Stomach (tissue), 19 donors: ENCODE data around the gene TBX2. TPM values are rescaled to one million over a fixed set of nuclear protein-coding genes. Genes with fewer than 3 reads are reported as not detected.

ENCODE experiments used
- DNase-seq, 2 donors: peaks; one replicate each; pipeline versions ENCODE4 v3.0.0 to v3.0.0-alpha.2; 2013 to 2019
- H3K27ac ChIP-seq, 5 donors: fragments of 200-600 bp in 4 of 5; sonication (generic) in 4 of 5; one replicate each; pipeline ENCODE4 v1.5.1; 2013 to 2019; ENCODE audit warnings: mild to moderate bottlenecking in 1 of 5, moderate library complexity in 1 of 5
- H3K27me3 ChIP-seq, 3 donors: fragments of 200-600 bp; sonication (generic); one replicate each; pipeline ENCODE4 v1.5.1; 2017 to 2019; ENCODE audit warnings: mixed run types in 1 of 3
- H3K36me3 ChIP-seq, 4 donors: fragments of 200-600 bp; sonication (generic); 1 replicate in 3 of 4; 2 replicates in 1 of 4; pipeline ENCODE4 v1.5.1; 2016 to 2019
- H3K4me1 ChIP-seq, 4 donors: fragments of 200-600 bp; sonication (generic); one replicate each; pipeline ENCODE4 v1.5.1; 2016 to 2019
- H3K4me3 ChIP-seq, 4 donors: fragments of 200-600 bp; sonication (generic) in 3 of 4; one replicate each; pipeline ENCODE4 v1.5.1; 2016 to 2019; ENCODE audit warnings: mild to moderate bottlenecking in 1 of 4
- H3K9me3 ChIP-seq, 4 donors: fragments of 200-600 bp; sonication (generic); one replicate each; pipeline ENCODE4 v1.5.1; 2016 to 2019
- EP300 ChIP-seq: sonication (generic); formaldehyde crosslinking; IDR thresholded peaks from one replicate; pipeline ENCODE4 v1.6.1; 2017; ENCODE audit warnings: antibody characterized with exemption
- POLR2A ChIP-seq, 4 donors: fragments of 450-650 bp; IDR thresholded peaks; one replicate each; pipeline ENCODE4 v1.6.1; 2016; ENCODE audit warnings: antibody characterized with exemption in 4 of 4, control low read depth in 2 of 4, mild to moderate bottlenecking in 1 of 4, moderate library complexity in 1 of 4
- POLR2AphosphoS5 ChIP-seq, 3 donors: sonication (generic); formaldehyde crosslinking; IDR thresholded peaks; one replicate each; pipeline ENCODE4 v1.6.1; 2016; ENCODE audit warnings: antibody characterized with exemption in 3 of 3
- WGBS, 5 donors: extraction: QIAGEN DNeasy Blood & Tissue Kit in 3 of 5; methylation state at CpG; one replicate each; pipeline versions ENCODE4 v1.1.5 to v1.1.7; 2013 to 2018; 5-methylcytosine and 5-hydroxymethylcytosine counted together
- intact Hi-C: fragments of 100-400 bp; cut with DNase I; formaldehyde crosslinking; loops from one replicate; pipeline ENCODE4 v1.15.1; 2023; ENCODE audit warnings: low total_unique reads
- long read RNA-seq, 10 donors: transcript quantifications; one replicate each; lab custom pipeline, GENCODE V29; 2026
- polyA plus RNA-seq, 3 donors: library from polyadenylated mRNA; stranded (reverse); fragments of 200-250 nt; gene quantifications; one replicate each; pipeline ENCODE4 v1.2.3, GENCODE V29; 2013
- total RNA-seq, 5 donors: library from RNA; depleted of rRNA; stranded (reverse); fragments of >200 nt; gene quantifications; one replicate each; pipeline versions ENCODE4 v1.1.0 to v1.2.3, GENCODE V29; 2014 to 2016
- TF ChIP-seq, protein P1 (sequence below), 7 experiments: fragments of 450-650 bp in 4 of 7; fragments of 200-600 bp in 3 of 7; sonication (generic) in 3 of 7; IDR thresholded peaks; one replicate each; pipeline ENCODE4 v1.5.1; 2016 to 2019; ENCODE audit warnings: antibody characterized with exemption in 7 of 7, control low read depth in 2 of 7, mild to moderate bottlenecking in 1 of 7
- donor health status: healthy with polysubstance abuse.
- donor health status: Bipolar disorder and iron deficiency.
- donor health status: healthy.

The TBX2 gene
- total RNA-seq = 10 to 100 TPM in 4 of 5 donors, under 1 TPM in 1; 0.58 to 31.6 (median 22.3) TPM
- polyA plus RNA-seq = 10 to 100 TPM in 2 of 3 donors, 1 to 10 TPM in 1; 9.4 to 27.0 (median 21.8) TPM
- long read RNA-seq, donor 1, partial matches to known transcripts = 0 of 1 reads
- long read RNA-seq, donor 1, other reads (novel, unspliced or antisense) = 0 of 1 reads
- long read RNA-seq, donor 2, partial matches to known transcripts = 5 of 7 reads
- long read RNA-seq, donor 2, other reads (novel, unspliced or antisense) = 0 of 7 reads
- long read RNA-seq, donor 3, partial matches to known transcripts = 0 of 2 reads
- long read RNA-seq, donor 3, other reads (novel, unspliced or antisense) = 0 of 2 reads
- long read RNA-seq, donor 4 = 0 reads
- long read RNA-seq, donor 5, transcript TBX2-201 (7 exons, 3,339 nt) = major isoform, 7 of 18 reads
- long read RNA-seq, donor 5, partial matches to known transcripts = 11 of 18 reads
- long read RNA-seq, donor 5, other reads (novel, unspliced or antisense) = 0 of 18 reads
- long read RNA-seq, donor 6, transcript TBX2-201 (7 exons, 3,339 nt) = major isoform, 5 of 5 reads
- long read RNA-seq, donor 6, partial matches to known transcripts = 0 of 5 reads
- long read RNA-seq, donor 6, other reads (novel, unspliced or antisense) = 0 of 5 reads
- long read RNA-seq, donor 7, partial matches to known transcripts = 0 of 2 reads
- long read RNA-seq, donor 7, other reads (novel, unspliced or antisense) = 0 of 2 reads
- long read RNA-seq, donor 8, partial matches to known transcripts = 0 of 3 reads
- long read RNA-seq, donor 8, other reads (novel, unspliced or antisense) = 0 of 3 reads
- long read RNA-seq, donor 9, partial matches to known transcripts = 5 of 6 reads
- long read RNA-seq, donor 9, other reads (novel, unspliced or antisense) = 0 of 6 reads
- long read RNA-seq, donor 10 = 0 reads

DNA sequence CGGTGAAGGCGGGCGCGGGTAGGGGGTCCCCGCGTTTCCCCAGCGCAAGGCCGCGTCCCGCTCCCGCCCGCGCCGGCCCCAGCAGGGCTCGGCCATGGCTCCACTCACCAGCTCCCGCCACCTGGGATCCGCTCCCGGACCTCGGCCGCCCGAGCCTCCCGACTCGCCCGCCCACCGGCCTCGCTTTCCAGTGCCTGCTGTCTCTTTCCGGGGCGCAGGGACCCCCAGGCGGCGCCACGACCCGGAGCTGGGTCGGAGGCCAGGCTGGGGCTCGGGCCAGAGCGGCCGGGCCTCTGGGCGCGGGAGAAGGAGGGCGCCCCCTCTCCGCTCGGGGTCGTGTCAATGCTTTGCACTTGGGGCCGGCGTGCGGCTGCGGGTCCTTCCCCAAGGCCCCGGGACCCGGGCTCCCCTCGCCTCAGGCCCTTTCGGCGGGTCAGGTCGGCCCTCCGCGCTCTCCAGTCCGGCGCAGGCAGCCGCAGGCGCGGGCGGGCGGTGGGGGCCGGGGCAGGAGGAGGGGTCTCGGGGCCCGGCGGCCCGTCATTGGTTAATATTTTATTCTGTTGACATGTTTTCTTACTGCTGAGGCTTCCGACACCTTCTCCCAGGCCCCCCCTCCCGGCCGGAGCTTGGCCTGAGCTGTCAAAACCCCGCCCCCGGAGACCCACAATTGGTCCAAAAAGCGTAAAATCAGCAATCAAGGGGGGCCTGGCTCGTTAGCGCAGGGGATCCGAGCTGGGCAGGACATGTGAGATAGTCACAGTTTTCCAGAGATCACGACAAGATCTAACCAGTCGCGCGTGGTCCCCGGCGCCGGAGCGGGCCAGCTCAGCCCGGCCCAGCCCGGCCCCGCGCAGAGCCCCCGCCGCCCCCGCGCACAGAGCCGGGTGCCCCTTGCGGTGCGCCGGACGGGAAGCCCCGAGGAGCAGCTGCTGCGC, at the start of gene TBX2:
TSS of gene TBX2 (plus strand) at position 713 of the 935 bp plus-strand sequence. CDS start 334 bp downstream, outside the sequence.
- Histone ChIP-seq H3K27me3 (peaks cover 46 to 100% (median 87%) of the 10 kb centered on the region in 3 donors), H3K4me1 (peaks cover 36 to 78% (median 73%) of the 10 kb centered on the region in 4 donors), H3K36me3 (peaks cover 0 to 2% (median 0%) of the 10 kb centered on the region in 4 donors), H3K27ac (peak within 1 kb of the TSS; percentile 78 to 93 (median 84)), H3K4me3 (peak within 1 kb of the TSS; percentile 46 to 75 (median 54)), H3K9me3 (no peaks in the 10 kb centered on the region)
- WGBS, 5 donors = 2 to 4% (median 3%) methylated on average over 65 to 98 of the region's 98 CpGs
- intact Hi-C loops = loop anchor here (10.0 kb wide), 1 partner anchor 415 kb away; no protein-coding TSS in a partner anchor
- DNase-seq = peak; percentile 51 to 92
- TF ChIP-seq EP300 = no peak
- TF ChIP-seq POLR2AphosphoS5 (IDR thresholded peaks at IDR 0.05) = peak in 2 of 3 donors; percentile 62 to 73

DNA sequence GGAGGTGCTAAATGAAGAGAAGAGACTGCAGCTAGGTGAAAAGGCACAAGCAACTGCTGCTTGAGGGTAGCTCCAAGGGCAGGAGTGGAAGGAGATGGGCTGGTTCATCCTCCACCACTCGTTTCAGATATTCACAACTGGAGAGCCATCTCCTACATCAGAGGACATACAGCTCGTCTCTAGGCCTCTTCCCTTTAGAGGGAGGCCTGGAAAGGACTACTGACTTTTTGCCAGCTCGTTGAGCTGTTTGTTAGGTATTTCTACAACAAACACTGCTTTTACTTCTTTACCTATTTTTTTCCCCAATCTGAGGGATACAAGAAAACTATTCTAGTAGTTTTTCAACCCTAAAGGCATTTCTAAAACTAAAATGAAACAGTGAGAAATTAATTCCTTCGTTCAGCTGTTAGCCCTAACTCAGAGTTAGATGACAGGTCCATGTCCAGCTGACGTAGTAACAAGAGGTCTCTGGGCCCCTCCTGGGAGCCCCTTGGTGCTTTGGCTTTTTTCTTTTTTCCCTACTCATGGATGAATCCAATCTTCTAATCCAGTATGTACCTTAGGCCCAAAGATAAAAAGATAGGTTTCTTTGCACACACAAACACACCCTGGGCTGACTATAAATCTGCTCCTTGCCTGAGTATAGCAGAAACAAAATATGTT, 47.8 kb upstream of the TBX2 start:
- intact Hi-C loops = no loop called here
- Histone ChIP-seq H3K4me1 (peaks cover 0 to 8% (median 3%) of the 10 kb centered on the region in 4 donors), H3K27ac (no peak overlapping the region), H3K27me3 (no peaks in the 10 kb centered on the region), H3K36me3 (no peaks in the 10 kb centered on the region), H3K4me3 (no peak overlapping the region), H3K9me3 (no peaks in the 10 kb centered on the region)
- TF ChIP-seq POLR2A (IDR thresholded peaks at IDR 0.05) (no peak), POLR2AphosphoS5 (IDR thresholded peaks at IDR 0.05) (no peak), EP300 (no peak)
- TF ChIP-seq, protein P1, sequence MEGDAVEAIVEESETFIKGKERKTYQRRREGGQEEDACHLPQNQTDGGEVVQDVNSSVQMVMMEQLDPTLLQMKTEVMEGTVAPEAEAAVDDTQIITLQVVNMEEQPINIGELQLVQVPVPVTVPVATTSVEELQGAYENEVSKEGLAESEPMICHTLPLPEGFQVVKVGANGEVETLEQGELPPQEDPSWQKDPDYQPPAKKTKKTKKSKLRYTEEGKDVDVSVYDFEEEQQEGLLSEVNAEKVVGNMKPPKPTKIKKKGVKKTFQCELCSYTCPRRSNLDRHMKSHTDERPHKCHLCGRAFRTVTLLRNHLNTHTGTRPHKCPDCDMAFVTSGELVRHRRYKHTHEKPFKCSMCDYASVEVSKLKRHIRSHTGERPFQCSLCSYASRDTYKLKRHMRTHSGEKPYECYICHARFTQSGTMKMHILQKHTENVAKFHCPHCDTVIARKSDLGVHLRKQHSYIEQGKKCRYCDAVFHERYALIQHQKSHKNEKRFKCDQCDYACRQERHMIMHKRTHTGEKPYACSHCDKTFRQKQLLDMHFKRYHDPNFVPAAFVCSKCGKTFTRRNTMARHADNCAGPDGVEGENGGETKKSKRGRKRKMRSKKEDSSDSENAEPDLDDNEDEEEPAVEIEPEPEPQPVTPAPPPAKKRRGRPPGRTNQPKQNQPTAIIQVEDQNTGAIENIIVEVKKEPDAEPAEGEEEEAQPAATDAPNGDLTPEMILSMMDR (IDR thresholded peaks at IDR 0.05) = no peak
- 75 to 89% (median 87%) methylated on average over 5 of the region's 5 CpGs for WGBS, 5 donors
- no peak for DNase-seq

DNA sequence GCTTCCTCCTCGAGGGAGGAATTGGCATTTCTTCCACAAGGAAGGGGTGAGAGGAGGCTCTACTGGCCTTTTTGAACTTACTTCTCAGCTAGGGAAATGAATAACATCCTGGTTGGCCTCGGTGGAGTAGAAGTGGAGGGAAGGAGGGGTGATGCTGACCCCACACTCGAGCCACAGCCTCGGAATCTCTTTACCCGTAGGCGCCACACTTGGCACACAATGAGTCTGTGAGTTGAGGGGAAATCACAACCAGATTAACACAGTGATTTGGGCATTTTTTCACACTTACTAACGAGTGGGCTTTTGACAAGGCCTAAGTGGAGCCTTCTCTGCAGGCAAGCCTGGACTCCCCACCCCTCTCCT, 47.3 kb upstream of the TBX2 start:
- Histone ChIP-seq H3K9me3 (no peaks in the 10 kb centered on the region), H3K27ac (no peak overlapping the region), H3K4me1 (peaks cover 0 to 8% (median 3%) of the 10 kb centered on the region in 4 donors), H3K36me3 (no peaks in the 10 kb centered on the region), H3K27me3 (no peaks in the 10 kb centered on the region), H3K4me3 (no peak overlapping the region)
- no peak for DNase-seq
- TF ChIP-seq POLR2A (IDR thresholded peaks at IDR 0.05) (no peak), POLR2AphosphoS5 (IDR thresholded peaks at IDR 0.05) (no peak), EP300 (no peak)
- TF ChIP-seq, protein P1 (IDR thresholded peaks at IDR 0.05) = no peak
- WGBS, 5 donors = 61 to 86% (median 71%) methylated on average over 7 of the region's 7 CpGs
- intact Hi-C loops = no loop called here
